Measurements from ENCODE around the gene MOB3A.

MOB3A gene

GRCh38 chr19:2096034-2096479 is at the start of gene MOB3A:
MOB3A (minus strand) TSS chr19:2096326; CDS start chr19:2078560, 17,766 bp downstream.
- Histone ChIP-seq H3K4me3 (ENCODE audit: low read depth, low read length) (peak within 1 kb of the TSS; percentile 65), H3K27ac (ENCODE audit: extremely low read depth, low read depth, low read length) (peak within 1 kb of the TSS; percentile 75), H3K36me3 (ENCODE audit: control insufficient read depth in 2 of 2, insufficient read depth in 1 of 2, low read length in 2 of 2) (peaks cover 4 to 34% of the 10 kb centered on the region in 2 experiments; a peak in 2 of 3 replicates), H3K4me1 (ENCODE audit: control insufficient read depth, insufficient read depth, low read length) (peaks cover 7% of the 10 kb centered on the region; the same call in 1 of the 2 replicates), H3K9me3 (ENCODE audit: control insufficient read depth, insufficient read depth, low read depth, low read length) (no peaks in the 10 kb centered on the region)
- ChIA-PET CTCF (interaction anchor here (0.7 kb wide), 1 partner anchor 79 kb away, joined by 5 read pairs; no protein-coding TSS in a partner anchor), POLR2A (no interaction called here)
- TF ChIP-seq ZNF26 (tag by site-specific recombination; IDR thresholded peaks at IDR 0.05) (no peak), ZNF398 (tag by site-specific recombination; IDR thresholded peaks at IDR 0.05) (peak; percentile 61), ZNF785 (tag by site-specific recombination; IDR thresholded peaks at IDR 0.05) (peak; percentile 89), SP7 (tag by site-specific recombination; IDR thresholded peaks at IDR 0.05) (peak; percentile 69), ZNF133 (tag by site-specific recombination; IDR thresholded peaks at IDR 0.05) (0 out of 2 replicates have a peak, but pooled peaks have one; percentile 4), MEIS1 (CRISPR knock-in tag; IDR thresholded peaks at IDR 0.05; ENCODE audit: borderline replicate concordance) (no peak), INSM2 (tag by site-specific recombination; IDR thresholded peaks at IDR 0.05) (0 out of 2 replicates have a peak, but pooled peaks have one; percentile 34), BCL11B (tag by site-specific recombination; IDR thresholded peaks at IDR 0.05; ENCODE audit: low read depth) (peak; percentile 70; the same call in 1 of the 2 replicates), ZNF280D (tag by site-specific recombination; IDR thresholded peaks at IDR 0.05) (no peak), ZNF223 (tag by site-specific recombination; IDR thresholded peaks at IDR 0.05) (no peak), ZBTB44 (tag by site-specific recombination; IDR thresholded peaks at IDR 0.05) (peak; percentile 75; the same call in 1 of the 2 replicates), ZBTB17 (tag by site-specific recombination; IDR thresholded peaks at IDR 0.05) (peak; percentile 37; the same call in 1 of the 2 replicates), ZNF473 (tag by site-specific recombination; IDR thresholded peaks at IDR 0.05) (no peak), ZBTB26 (tag by site-specific recombination; optimal IDR thresholded peaks at IDR 0.05) (peak; percentile 94), OSR2 (tag by site-specific recombination; IDR thresholded peaks at IDR 0.05) (peak; percentile 55; the same call in 1 of the 2 replicates), ZNF350 (tag by site-specific recombination; IDR thresholded peaks at IDR 0.05) (no peak), ZBTB6 (tag by site-specific recombination; IDR thresholded peaks at IDR 0.05) (peak; percentile 45; the same call in 1 of the 2 replicates), ZNF404 (tag by site-specific recombination; IDR thresholded peaks at IDR 0.05) (no peak), YY2 (tag by site-specific recombination; IDR thresholded peaks at IDR 0.05) (peak; percentile 58), ZNF292 (tag by site-specific recombination; IDR thresholded peaks at IDR 0.05; ENCODE audit: borderline replicate concordance, low read depth) (0 out of 2 replicates have a peak, but pooled peaks have one; percentile 48)

Measured in HEK293 (cell line).